Measurements from ENCODE around the gene SRGN. TPM values are rescaled to one million over a fixed set of nuclear protein-coding genes. Genes with fewer than 3 reads are reported as not detected.

The SRGN gene
- total RNA-seq, 1 donor from 2014 or later = 7.9 TPM

DNA sequence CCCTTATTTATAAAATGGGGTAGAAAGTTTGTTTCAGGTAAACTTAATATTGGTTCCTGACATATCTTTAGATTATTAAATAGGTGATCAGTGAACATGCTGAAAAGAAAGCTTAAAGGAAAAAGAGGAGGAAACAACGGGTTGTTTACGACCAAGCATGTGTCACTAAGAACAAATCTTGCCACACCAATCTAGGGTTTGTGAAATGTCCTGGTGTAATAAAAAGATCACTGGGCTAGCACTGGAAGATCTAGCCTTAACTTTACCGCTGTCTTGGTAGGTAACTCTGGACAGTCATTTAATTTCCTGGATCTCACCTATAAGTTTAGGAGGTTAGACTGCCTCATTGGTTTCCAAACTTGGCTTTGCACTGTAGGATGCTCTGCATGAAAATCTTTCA is 55.1 kb downstream of the SRGN start:
- no peak for ATAC-seq

DNA sequence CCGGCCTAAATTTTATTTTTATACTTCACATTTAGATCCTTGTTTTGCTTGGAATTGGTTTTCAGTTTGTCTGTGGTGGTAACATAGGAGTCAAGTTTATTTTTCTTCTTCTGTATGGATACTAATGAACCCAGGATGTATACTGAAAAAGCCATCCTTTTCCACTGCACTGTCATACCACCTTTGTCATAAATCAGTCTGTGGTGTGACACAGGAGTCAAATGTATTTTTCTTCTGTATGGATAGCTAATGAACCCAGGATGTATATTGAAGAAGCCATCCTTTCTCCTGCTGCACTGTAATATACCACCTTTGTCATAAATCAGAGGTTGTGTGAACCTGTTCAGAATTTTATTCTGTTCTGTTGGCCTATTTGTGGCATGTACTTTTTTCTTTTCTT is 57.4 kb downstream of the SRGN start:
- ATAC-seq = no peak

DNA sequence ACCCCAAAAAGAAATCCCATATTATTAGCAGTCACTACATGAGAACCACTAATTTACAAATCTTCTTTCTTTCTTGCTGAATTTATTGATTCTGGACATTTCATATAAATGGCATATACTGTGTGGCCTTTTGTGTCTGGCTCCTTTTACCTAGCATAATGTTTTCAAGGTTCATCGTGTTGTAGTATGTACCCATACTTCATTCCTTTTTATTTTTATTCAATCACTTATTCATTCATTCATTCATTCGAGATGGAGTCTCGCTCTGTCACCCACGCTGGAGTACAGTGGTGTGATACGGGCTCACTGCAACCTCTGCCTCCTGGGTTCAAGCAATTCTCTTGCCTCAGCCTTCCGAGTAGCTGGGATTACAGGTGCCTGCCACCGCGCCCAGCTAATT is 58.0 kb downstream of the SRGN start:
- ATAC-seq = no peak

DNA sequence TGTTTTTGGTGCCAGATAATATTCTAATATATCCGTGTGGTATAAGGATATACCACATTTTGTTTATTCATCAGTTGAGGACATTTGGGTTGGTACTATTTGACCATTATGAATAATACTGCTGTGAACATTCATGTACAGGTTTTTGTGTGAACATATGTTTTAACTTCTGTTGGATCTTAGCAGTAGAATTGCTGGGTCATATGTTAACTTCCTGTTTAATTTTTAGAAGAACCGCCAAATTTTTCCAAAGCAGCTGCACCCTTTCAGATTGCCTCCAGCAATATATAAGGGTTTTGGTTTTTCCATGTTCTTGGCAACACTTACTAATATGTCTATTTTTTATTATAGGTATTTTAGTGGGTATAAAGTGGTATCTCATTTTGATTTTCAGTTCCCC is 58.9 kb downstream of the SRGN start:
- no peak for ATAC-seq

DNA sequence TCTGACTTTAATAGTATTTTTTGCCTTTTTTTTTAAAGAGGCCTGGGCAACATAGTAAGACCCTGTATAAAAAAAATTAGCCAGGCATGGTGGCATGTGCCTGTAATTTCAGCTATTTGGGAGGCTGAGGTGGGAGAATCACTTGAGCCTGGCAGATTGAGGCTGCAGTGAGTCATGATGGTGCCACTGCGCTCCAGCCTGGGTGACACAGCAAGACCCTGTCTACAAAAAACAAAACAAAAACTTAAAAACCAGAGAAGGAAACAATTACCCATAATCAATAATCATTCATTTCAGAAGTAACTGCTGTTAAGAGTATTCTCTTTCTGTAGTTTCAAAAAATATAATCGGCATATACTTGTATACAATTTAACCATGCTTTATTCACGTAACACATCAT is 64.1 kb downstream of the SRGN start:
- no peak for ATAC-seq

DNA sequence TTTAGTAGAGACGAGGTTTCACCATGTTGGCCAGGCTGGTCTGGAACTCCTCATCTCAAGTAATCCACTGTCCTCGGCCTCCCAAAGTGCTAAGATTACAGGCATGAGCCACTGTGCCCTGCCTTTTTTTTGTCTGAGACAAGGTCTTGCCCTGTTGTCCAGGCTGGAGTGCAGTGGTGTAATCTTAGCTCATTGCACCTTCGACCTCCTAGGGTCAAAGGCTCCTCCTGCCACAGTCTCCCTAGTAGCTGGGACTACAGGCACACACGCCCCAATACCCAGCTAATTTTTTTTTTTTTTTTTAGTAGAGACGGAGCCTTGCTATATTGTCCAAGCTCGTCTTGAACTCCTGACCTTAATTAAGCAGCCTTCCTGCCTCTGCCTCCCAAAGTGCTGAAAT is 65.3 kb downstream of the SRGN start:
- no peak for ATAC-seq

Other genes starting within 250 kb of the SRGN start
- gene DDX50, start 186.8 kb upstream of the SRGN start, total RNA-seq = 25.2 TPM
- gene DDX21, start 131.9 kb upstream of the SRGN start, total RNA-seq = 67.2 TPM
- 11.1 TPM for gene KIFBP, start 99.3 kb upstream of the SRGN start, total RNA-seq
- gene VPS26A, start 36.1 kb downstream of the SRGN start, total RNA-seq = 42.2 TPM
- 22.8 TPM for gene SUPV3L1, start 92.1 kb downstream of the SRGN start, total RNA-seq
- gene HKDC1, start 132.2 kb downstream of the SRGN start, total RNA-seq = 0.04 TPM
- gene HK1, start 190.4 kb downstream of the SRGN start, total RNA-seq = 133 TPM